ENCODE data around the gene LRBA. TPM values are rescaled to one million over a fixed set of nuclear protein-coding genes. Genes with fewer than 3 reads are reported as not detected.

LRBA gene
- polyA plus RNA-seq, 3 donors from 2014 or later = 18.1 to 25.3 (median 19.6) TPM

- Mint-ChIP-seq H3K27me3 (ENCODE audit: low read depth in 3 of 3) (no peaks in the 10 kb centered on the region), H3K36me3 (peaks cover 9 to 28% (median 15%) of the 10 kb centered on the region in 3 donors), H3K4me1 (no peaks in the 10 kb centered on the region), H3K4me3 (no peak overlapping the region), H3K9me3 (no peaks in the 10 kb centered on the region), H3K27ac (no peak overlapping the region)
- no peak for DNase-seq
Measured at GRCh38 chr4:150462743-150463142, 552.3 kb downstream of the LRBA start.

- Mint-ChIP-seq H3K4me1 (no peaks in the 10 kb centered on the region), H3K36me3 (peaks cover 8 to 27% (median 17%) of the 10 kb centered on the region in 3 donors), H3K9me3 (no peaks in the 10 kb centered on the region), H3K27me3 (ENCODE audit: low read depth in 3 of 3) (no peaks in the 10 kb centered on the region), H3K27ac (no peak overlapping the region), H3K4me3 (no peak overlapping the region)
- no peak for DNase-seq
Measured at GRCh38 chr4:150461957-150462356, 553.1 kb downstream of the LRBA start.

DNA sequence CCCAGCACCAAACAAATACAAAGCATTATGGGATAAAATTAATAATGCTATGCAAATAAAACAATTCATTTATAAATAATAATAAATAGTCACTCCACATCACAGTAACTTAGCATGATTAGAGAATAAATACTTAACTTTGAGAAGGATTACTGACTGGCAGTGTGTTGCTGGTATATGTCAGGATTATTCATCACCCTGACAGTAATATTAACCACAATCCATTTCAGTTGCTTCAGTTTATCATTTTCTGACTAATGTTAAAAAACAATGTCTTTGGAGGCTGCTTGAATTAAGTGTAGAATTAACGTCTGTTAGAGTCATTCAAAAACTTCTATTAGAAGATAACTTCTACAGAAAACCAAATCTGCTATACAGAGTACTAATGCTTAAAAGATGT is 557.3 kb downstream of the LRBA start:
- peaks cover 0 to 2% (median 1%) of the 10 kb centered on the region in 3 donors for H3K27me3 Mint-ChIP-seq (ENCODE audit: low read depth in 3 of 3)
- H3K4me3 Mint-ChIP-seq = no peak overlapping the region
- peaks cover 0 to 4% (median 0%) of the 10 kb centered on the region in 6 donors for H3K9me3 Mint-ChIP-seq
- no peak for DNase-seq
- no peak overlapping the region for H3K27ac Mint-ChIP-seq
- peaks cover 10 to 17% (median 15%) of the 10 kb centered on the region in 3 donors for H3K36me3 Mint-ChIP-seq
- peaks cover 13 to 26% of the 10 kb centered on the region in 2 donors for H3K4me1 Mint-ChIP-seq

- no peak overlapping the region for H3K4me3 Mint-ChIP-seq
- peaks cover 0 to 3% (median 2%) of the 10 kb centered on the region in 3 donors for H3K27me3 Mint-ChIP-seq (ENCODE audit: low read depth in 3 of 3)
- H3K27ac Mint-ChIP-seq = no peak overlapping the region
- DNase-seq = no peak
- H3K9me3 Mint-ChIP-seq = peaks cover 0 to 4% (median 0%) of the 10 kb centered on the region in 6 donors
- peaks cover 13 to 29% of the 10 kb centered on the region in 2 donors for H3K4me1 Mint-ChIP-seq
- H3K36me3 Mint-ChIP-seq = peaks cover 10 to 24% (median 11%) of the 10 kb centered on the region in 3 donors
Measured at GRCh38 chr4:150451883-150452282, 563.2 kb downstream of the LRBA start.

GRCh38 chr4:150447356-150447755 is 567.7 kb downstream of the LRBA start:
- Mint-ChIP-seq H3K36me3 (peaks cover 0 to 13% (median 0%) of the 10 kb centered on the region in 3 donors), H3K27me3 (ENCODE audit: low read depth in 3 of 3) (peaks cover 0 to 3% (median 0%) of the 10 kb centered on the region in 3 donors), H3K4me3 (no peak overlapping the region), H3K27ac (no peak overlapping the region), H3K4me1 (no peaks in the 10 kb centered on the region), H3K9me3 (no peaks in the 10 kb centered on the region)
- no peak for DNase-seq

DNA sequence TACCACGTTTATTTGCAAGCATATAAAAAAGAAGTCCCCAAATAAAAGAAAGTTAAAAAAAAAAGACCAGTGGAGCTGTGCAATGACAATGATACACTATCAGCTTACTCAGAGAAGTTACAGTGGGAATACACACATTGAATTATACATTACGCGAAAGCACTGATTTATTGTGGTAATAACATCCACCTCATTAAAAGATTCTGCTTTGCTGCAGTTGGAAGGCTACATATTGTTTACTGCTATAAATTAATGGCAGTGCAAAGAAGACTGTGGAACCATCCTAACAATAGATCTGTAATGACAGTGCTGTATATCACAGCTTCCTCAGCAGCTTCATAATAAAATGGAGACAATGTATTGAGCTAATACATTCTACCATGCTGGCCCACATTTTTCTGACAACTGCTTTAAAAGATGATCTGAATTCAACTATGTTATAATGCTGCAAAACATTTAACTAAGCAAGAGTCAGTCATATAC is 575.6 kb downstream of the LRBA start:
- Mint-ChIP-seq H3K27me3 (ENCODE audit: low read depth in 3 of 3) (peaks cover 0 to 1% (median 0%) of the 10 kb centered on the region in 3 donors), H3K36me3 (peaks cover 10 to 15% (median 15%) of the 10 kb centered on the region in 3 donors), H3K9me3 (no peaks in the 10 kb centered on the region), H3K4me1 (no peaks in the 10 kb centered on the region), H3K4me3 (no peak overlapping the region), H3K27ac (no peak overlapping the region)
- no peak for DNase-seq

DNA sequence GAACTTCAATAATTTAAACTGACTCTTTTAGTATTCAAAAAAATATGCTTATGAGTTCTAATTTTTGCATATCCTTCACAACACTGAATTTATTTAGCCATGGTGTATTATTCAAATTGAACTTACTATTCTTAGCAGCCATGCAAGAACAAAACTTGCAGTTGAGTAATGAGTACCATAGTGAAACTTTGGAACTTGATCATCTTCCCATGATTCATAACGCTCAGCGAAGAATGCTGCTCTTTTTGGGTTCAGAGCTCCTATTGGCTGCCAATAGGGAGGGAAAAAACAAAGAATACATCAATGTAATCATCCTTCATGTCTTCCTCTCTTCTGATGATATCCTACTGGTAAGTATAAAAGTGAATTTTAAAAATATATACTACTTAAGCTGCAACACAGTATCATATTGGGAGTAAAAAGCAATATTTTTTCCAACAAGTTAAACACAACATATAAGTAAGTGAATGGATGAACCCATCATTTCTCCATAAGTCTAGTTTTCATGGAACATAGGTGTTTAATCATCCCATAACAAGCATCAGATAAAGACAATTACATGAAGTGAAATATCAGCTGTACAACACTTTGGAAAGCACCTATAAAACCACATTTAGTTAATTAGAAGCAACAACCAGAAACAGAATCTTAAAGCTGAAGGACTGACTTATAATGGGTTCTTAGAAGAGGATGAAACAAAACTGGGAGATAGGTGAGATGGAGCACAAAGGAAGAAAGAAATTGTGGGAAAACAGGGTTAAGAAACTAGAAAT is 578.3 kb downstream of the LRBA start:
- no peaks in the 10 kb centered on the region for H3K4me1 Mint-ChIP-seq
- no peaks in the 10 kb centered on the region for H3K27me3 Mint-ChIP-seq (ENCODE audit: low read depth in 3 of 3)
- peaks cover 17 to 20% (median 20%) of the 10 kb centered on the region in 3 donors for H3K36me3 Mint-ChIP-seq
- no peak for DNase-seq
- H3K9me3 Mint-ChIP-seq = no peaks in the 10 kb centered on the region
- H3K4me3 Mint-ChIP-seq = no peak overlapping the region
- H3K27ac Mint-ChIP-seq = no peak overlapping the region

GRCh38 chr4:150431221-150431620 is 583.9 kb downstream of the LRBA start:
- Mint-ChIP-seq H3K9me3 (no peaks in the 10 kb centered on the region), H3K27me3 (ENCODE audit: low read depth in 3 of 3) (no peaks in the 10 kb centered on the region), H3K4me3 (no peak overlapping the region), H3K36me3 (peaks cover 17 to 23% (median 20%) of the 10 kb centered on the region in 3 donors), H3K4me1 (no peaks in the 10 kb centered on the region), H3K27ac (no peak overlapping the region)
- DNase-seq = no peak

- Mint-ChIP-seq H3K4me1 (peaks cover 0 to 2% of the 10 kb centered on the region in 2 donors), H3K9me3 (no peaks in the 10 kb centered on the region), H3K27ac (no peak overlapping the region), H3K36me3 (peaks cover 3 to 10% (median 4%) of the 10 kb centered on the region in 3 donors), H3K4me3 (no peak overlapping the region), H3K27me3 (ENCODE audit: low read depth in 3 of 3) (peaks cover 0 to 5% (median 0%) of the 10 kb centered on the region in 3 donors)
- no peak for DNase-seq
Measured at GRCh38 chr4:150425161-150425560, 589.9 kb downstream of the LRBA start.

GRCh38 chr4:150423503-150423902 is 591.6 kb downstream of the LRBA start:
- no peak overlapping the region for H3K27ac Mint-ChIP-seq
- peaks cover 0 to 2% of the 10 kb centered on the region in 2 donors for H3K4me1 Mint-ChIP-seq
- no peak overlapping the region for H3K4me3 Mint-ChIP-seq

DNA sequence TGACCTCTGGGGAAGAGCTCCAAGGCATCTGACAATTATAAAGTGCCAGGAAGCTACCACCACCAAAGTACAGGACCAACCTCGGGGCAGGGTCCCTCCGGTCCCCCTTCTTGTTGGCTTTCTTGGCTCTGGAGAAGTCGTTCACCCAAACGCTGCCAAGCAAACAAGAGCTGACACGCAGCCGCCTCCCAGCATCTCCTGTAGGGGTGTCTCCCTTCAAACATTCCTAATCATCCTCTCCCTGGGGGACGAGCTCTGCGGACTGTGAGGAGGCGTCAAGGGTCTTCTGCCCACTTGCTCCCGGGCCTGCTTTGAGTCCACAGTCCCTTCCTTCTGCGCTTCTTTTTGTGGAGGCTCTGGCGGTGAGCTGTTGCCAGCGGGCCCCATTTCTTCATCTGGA is 592.0 kb downstream of the LRBA start:
- H3K4me3 Mint-ChIP-seq = no peak overlapping the region
- peaks cover 0 to 2% of the 10 kb centered on the region in 2 donors for H3K4me1 Mint-ChIP-seq
- DNase-seq = no peak
- H3K36me3 Mint-ChIP-seq = peaks cover 3 to 10% (median 4%) of the 10 kb centered on the region in 3 donors
- peaks cover 0 to 5% (median 0%) of the 10 kb centered on the region in 3 donors for H3K27me3 Mint-ChIP-seq (ENCODE audit: low read depth in 3 of 3)
- no peak overlapping the region for H3K27ac Mint-ChIP-seq
- no peaks in the 10 kb centered on the region for H3K9me3 Mint-ChIP-seq

More at GRCh38 chr4:150423503-150423902, 591.6 kb downstream of the LRBA start:
- no peak for DNase-seq
- Mint-ChIP-seq H3K27me3 (ENCODE audit: low read depth in 3 of 3) (peaks cover 0 to 5% (median 0%) of the 10 kb centered on the region in 3 donors), H3K36me3 (peaks cover 3 to 10% (median 4%) of the 10 kb centered on the region in 3 donors), H3K9me3 (no peaks in the 10 kb centered on the region)

DNA sequence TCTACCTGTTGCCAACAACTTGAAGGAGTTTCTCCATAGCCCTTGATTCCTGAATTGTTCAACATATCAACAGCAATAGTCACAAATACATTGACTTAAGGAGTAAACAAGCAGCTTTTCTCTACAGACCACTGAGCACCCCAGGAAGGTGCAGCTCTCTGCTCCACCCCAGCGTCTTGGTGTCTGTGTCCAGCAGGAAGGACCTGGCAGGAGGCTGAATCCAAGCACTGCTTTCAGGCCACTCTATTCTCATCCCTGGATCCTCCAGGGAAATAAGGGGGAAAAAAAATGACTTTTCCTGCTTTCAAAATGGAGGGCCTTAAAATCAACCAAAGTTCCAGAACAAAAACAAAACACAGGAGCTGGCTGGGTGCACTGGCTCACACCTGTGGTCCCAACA is 593.5 kb downstream of the LRBA start:
- no peak overlapping the region for H3K4me3 Mint-ChIP-seq
- peaks cover 0 to 5% (median 0%) of the 10 kb centered on the region in 3 donors for H3K27me3 Mint-ChIP-seq (ENCODE audit: low read depth in 3 of 3)
- DNase-seq = no peak
- H3K27ac Mint-ChIP-seq = no peak overlapping the region
- H3K4me1 Mint-ChIP-seq = peaks cover 0 to 2% of the 10 kb centered on the region in 2 donors
- peaks cover 0 to 8% (median 4%) of the 10 kb centered on the region in 3 donors for H3K36me3 Mint-ChIP-seq
- no peaks in the 10 kb centered on the region for H3K9me3 Mint-ChIP-seq

DNA sequence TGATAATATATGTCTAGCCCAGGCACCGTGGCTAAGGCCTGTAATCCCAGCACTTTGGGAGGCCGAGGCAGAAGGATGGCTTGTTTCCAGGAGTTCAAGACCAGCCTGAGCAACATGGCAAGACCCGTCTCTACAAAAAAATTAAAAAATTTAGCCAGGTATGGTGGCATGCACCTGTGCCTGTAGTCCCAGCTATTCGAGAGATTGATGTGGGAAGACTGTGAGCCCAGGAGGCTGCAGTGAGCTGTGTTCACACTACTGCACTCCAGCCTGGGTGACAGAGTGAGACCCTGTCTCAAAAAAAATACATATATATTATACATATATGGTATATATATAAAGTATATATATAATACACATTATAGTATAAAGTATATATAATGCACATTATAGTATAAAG is 595.1 kb downstream of the LRBA start:
- peaks cover 0 to 11% (median 4%) of the 10 kb centered on the region in 3 donors for H3K36me3 Mint-ChIP-seq
- H3K4me1 Mint-ChIP-seq = peaks cover 0 to 2% of the 10 kb centered on the region in 2 donors
- H3K9me3 Mint-ChIP-seq = no peaks in the 10 kb centered on the region
- H3K27me3 Mint-ChIP-seq (ENCODE audit: low read depth in 3 of 3) = peaks cover 0 to 5% (median 0%) of the 10 kb centered on the region in 3 donors
- DNase-seq = no peak
- no peak overlapping the region for H3K27ac Mint-ChIP-seq
- H3K4me3 Mint-ChIP-seq = no peak overlapping the region

DNA sequence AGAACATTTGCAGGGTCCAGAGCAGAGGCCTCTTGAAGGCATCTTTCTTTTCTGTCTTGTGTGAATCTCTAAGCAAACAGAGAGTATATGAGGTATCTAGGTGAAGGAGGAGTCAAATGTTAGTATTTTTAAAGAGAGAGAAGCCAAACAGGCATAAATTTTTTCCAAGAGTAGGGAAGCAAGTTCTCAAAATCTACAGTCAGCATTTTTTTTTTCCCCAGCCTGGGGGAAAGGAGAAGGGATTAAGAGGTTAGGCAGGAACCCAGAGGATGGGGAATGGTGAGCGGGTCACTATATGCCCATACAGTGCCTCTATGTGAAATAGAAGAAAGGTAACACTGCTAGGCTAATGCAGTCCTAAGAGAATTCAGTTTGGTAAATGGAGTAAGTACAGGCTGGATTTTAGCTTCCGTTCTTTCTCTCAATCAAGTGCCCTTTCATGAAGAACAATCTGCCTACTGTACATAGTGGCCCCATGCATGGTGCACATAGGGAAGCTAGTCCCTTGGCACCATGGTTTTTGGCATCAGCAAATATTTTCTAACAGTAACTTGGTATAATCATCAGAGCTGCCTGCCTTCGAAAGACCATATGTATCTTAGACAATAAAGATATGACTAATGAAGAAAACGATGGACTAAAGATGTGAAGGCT is 596.2 kb downstream of the LRBA start:
- DNase-seq = no peak
- Mint-ChIP-seq H3K4me3 (no peak overlapping the region), H3K27me3 (ENCODE audit: low read depth in 3 of 3) (peaks cover 0 to 5% (median 0%) of the 10 kb centered on the region in 3 donors), H3K36me3 (peaks cover 3 to 15% (median 9%) of the 10 kb centered on the region in 3 donors), H3K9me3 (no peaks in the 10 kb centered on the region), H3K4me1 (peaks cover 0 to 2% of the 10 kb centered on the region in 2 donors), H3K27ac (peak overlapping the region in 2 of 6 donors; percentile 8 to 18)

Measured in immature natural killer cell (primary cell).